Measurements from ENCODE around the gene UMOD.

- no peak for TF ChIP-seq CTCF (IDR thresholded peaks at IDR 0.05)
- TF ChIP-seq POLR2A (IDR thresholded peaks at IDR 0.05), result no peak
These were observed 54.1 kb downstream of the UMOD start for GRCh38 chr16:20298452-20298851.

All from upper lobe of left lung (tissue), 4 donors.